Liver (tissue), 9 donors: Measurements from ENCODE around the gene DYSF. TPM values are rescaled to one million over a fixed set of nuclear protein-coding genes. Genes with fewer than 3 reads are reported as not detected.

Source experiments
- DNase-seq: peaks from one replicate; pipeline ENCODE4 v3.0.0-alpha.2; 2017; ENCODE audit warnings: low spot score
- H3K27ac ChIP-seq, 2 donors: one replicate each; pipeline ENCODE4 v1.7.0; 2013; ENCODE audit warnings: inconsistent platforms in 2 of 2, low read length in 2 of 2, control low read depth in 1 of 2, low read depth in 1 of 2, mild to moderate bottlenecking in 1 of 2
- H3K27me3 ChIP-seq, 4 donors: one replicate each; pipeline versions ENCODE4 v1.6.1 to v1.7.0; 2013; ENCODE audit warnings: low read length in 3 of 4, inconsistent platforms in 1 of 4, mild to moderate bottlenecking in 1 of 4, moderate library complexity in 1 of 4; ENCODE audit not compliant: control insufficient read depth in 4 of 4, insufficient read depth in 4 of 4
- H3K36me3 ChIP-seq, 4 donors: one replicate each; pipeline versions ENCODE4 v1.6.1 to v1.7.0; 2013; ENCODE audit warnings: low read length in 3 of 4, mild to moderate bottlenecking in 3 of 4, low read depth in 1 of 4, moderate library complexity in 1 of 4; ENCODE audit not compliant: control insufficient read depth in 4 of 4, insufficient read depth in 3 of 4
- H3K4me1 ChIP-seq, 4 donors: one replicate each; pipeline versions ENCODE4 v1.6.1 to v1.7.0; 2013; ENCODE audit warnings: low read length in 3 of 4, mild to moderate bottlenecking in 3 of 4, moderate library complexity in 1 of 4; ENCODE audit not compliant: control insufficient read depth in 4 of 4, insufficient read depth in 4 of 4
- H3K4me3 ChIP-seq, 3 donors: one replicate each; pipeline versions ENCODE4 v1.6.1 to v1.7.0; 2013; ENCODE audit warnings: low read length in 3 of 3, control low read depth in 1 of 3, low read depth in 1 of 3, mild to moderate bottlenecking in 1 of 3
- H3K9ac ChIP-seq, 2 donors: one replicate each; pipeline ENCODE4 v1.7.0; 2013; ENCODE audit warnings: low read length in 2 of 2, mild to moderate bottlenecking in 2 of 2, moderate library complexity in 2 of 2, control low read depth in 1 of 2, low read depth in 1 of 2
- H3K9me3 ChIP-seq, 4 donors: one replicate each; pipeline versions ENCODE4 v1.6.1 to v1.7.0; 2013; ENCODE audit warnings: low read length in 3 of 4; ENCODE audit not compliant: control insufficient read depth in 4 of 4
- ATF3 ChIP-seq: IDR thresholded peaks from 2 replicates; pipeline ENCODE4 v1.6.1; 2016; ENCODE audit warnings: antibody characterized with exemption
- EGR1 ChIP-seq, 2 donors: IDR thresholded peaks; 2 replicates each; pipeline ENCODE4 v1.6.1; 2016 to 2018; ENCODE audit warnings: antibody characterized with exemption in 2 of 2, low read depth in 2 of 2
- FOXA1 ChIP-seq: IDR thresholded peaks from 2 replicates; pipeline ENCODE4 v1.6.1; 2016; ENCODE audit warnings: antibody characterized with exemption
- FOXA2 ChIP-seq: IDR thresholded peaks from 2 replicates; pipeline ENCODE4 v1.6.1; 2016; ENCODE audit warnings: antibody characterized with exemption
- GABPA ChIP-seq, 2 donors: IDR thresholded peaks in 1 of 2; conservative IDR thresholded peaks in 1 of 2; 2 replicates each; pipeline ENCODE4 v1.6.1; 2016; ENCODE audit warnings: antibody characterized with exemption in 2 of 2, mild to moderate bottlenecking in 1 of 2, moderate library complexity in 1 of 2
- HNF4A ChIP-seq, 2 donors: conservative IDR thresholded peaks; 2 replicates each; pipeline ENCODE4 v1.6.1; 2016; ENCODE audit warnings: antibody characterized with exemption in 2 of 2, mild to moderate bottlenecking in 2 of 2
- HNF4G ChIP-seq: IDR thresholded peaks from 2 replicates; pipeline ENCODE4 v1.6.1; 2016; ENCODE audit warnings: antibody characterized with exemption
- JUND ChIP-seq, 2 donors: IDR thresholded peaks; 2 replicates each; pipeline ENCODE4 v1.6.1; 2016; ENCODE audit warnings: antibody characterized with exemption in 2 of 2
- NR2F2 ChIP-seq: IDR thresholded peaks from 2 replicates; pipeline ENCODE4 v1.6.1; 2016; ENCODE audit warnings: antibody characterized with exemption
- RAD21 ChIP-seq, 2 donors: IDR thresholded peaks; 2 replicates each; pipeline ENCODE4 v1.6.1; 2016; ENCODE audit warnings: antibody characterized with exemption in 2 of 2, mild to moderate bottlenecking in 2 of 2
- REST ChIP-seq: IDR thresholded peaks from 2 replicates; pipeline ENCODE4 v1.6.1; 2016; ENCODE audit warnings: antibody characterized with exemption, mild to moderate bottlenecking
- SP1 ChIP-seq: IDR thresholded peaks from 2 replicates; pipeline ENCODE4 v1.6.1; 2018; ENCODE audit warnings: antibody characterized with exemption, mild to moderate bottlenecking
- TAF1 ChIP-seq: conservative IDR thresholded peaks from 2 replicates; pipeline ENCODE4 v1.6.1; 2016; ENCODE audit warnings: antibody characterized with exemption, mild to moderate bottlenecking
- YY1 ChIP-seq: IDR thresholded peaks from 2 replicates; pipeline ENCODE4 v1.6.1; 2016; ENCODE audit warnings: antibody characterized with exemption, mild to moderate bottlenecking
- ZBTB33 ChIP-seq: IDR thresholded peaks from 2 replicates; pipeline ENCODE4 v1.6.1; 2016; ENCODE audit warnings: antibody characterized with exemption
- WGBS: extraction: QIAGEN DNeasy Blood & Tissue Kit; methylation state at CpG from one replicate; pipeline ENCODE4 v1.1.7; 2013; 5-methylcytosine and 5-hydroxymethylcytosine counted together
- polyA plus RNA-seq, 2 donors: library from polyadenylated mRNA; stranded (reverse) in 1 of 2; unstranded in 1 of 2; fragments of 200-250 nt in 1 of 2; fragments of >200 nt in 1 of 2; fragmentation: Nextera tagmentation in 1 of 2; extraction: Ambion mirVana in 1 of 2; gene quantifications; one replicate each; pipeline versions ENCODE4 v1.2.1 to v1.2.3, GENCODE V29; 2013 to 2015
- total RNA-seq, 2 donors: library from RNA; depleted of rRNA; stranded (reverse); fragments of >200 nt; gene quantifications; one replicate each; pipeline ENCODE4 v1.2.3, GENCODE V29; 2014
- TF ChIP-seq, protein P1 (sequence below): IDR thresholded peaks from 2 replicates; pipeline ENCODE4 v1.6.1; 2016; ENCODE audit warnings: antibody characterized with exemption
- TF ChIP-seq, protein P2 (sequence below): fragments of 150-350 bp; IDR thresholded peaks from 2 replicates; pipeline ENCODE4 v1.5.1; 2017; ENCODE audit warnings: improper control_type of control experiment, low read depth, low read length; ENCODE audit not compliant: missing input control
- donor health status: healthy.
- donor health status: healthy.
- donor health status: healthy.
- donor health status: healthy.
- donor health status: healthy.

Gene DYSF
- total and polyA plus RNA-seq, 4 donors: 8.5 to 20.8 (median 13.6) TPM

DNA sequence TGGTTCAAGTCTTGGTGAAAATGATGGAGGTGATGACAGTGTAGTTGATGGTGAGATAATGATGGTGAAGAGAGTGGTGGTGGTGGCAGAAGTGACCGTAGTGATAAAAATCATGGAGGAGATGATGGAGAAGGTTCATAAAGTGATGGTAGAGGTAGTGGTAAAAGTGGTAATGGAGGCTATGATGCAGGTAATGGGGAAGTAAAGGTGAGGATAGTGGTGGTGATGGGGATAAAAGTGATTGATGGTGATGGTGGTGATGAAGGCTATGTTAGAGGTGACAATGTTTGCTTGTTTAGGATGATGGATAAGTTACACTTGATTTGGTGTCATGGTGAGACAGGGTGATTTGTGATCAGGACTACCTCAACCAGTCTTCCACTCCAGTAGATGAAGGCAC is 268.9 kb downstream of the DYSF start (continued):
- TF ChIP-seq NR2F2: no peak
- no peak for TF ChIP-seq FOXA1
- no peak for TF ChIP-seq HNF4A (conservative IDR thresholded peaks at IDR 0.05)
- no peak for TF ChIP-seq TAF1
- TF ChIP-seq RAD21 (IDR thresholded peaks at IDR 0.05): no peak
- TF ChIP-seq, protein P1, sequence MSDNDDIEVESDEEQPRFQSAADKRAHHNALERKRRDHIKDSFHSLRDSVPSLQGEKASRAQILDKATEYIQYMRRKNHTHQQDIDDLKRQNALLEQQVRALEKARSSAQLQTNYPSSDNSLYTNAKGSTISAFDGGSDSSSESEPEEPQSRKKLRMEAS: no peak

- Histone ChIP-seq H3K9me3 (peaks cover 0 to 3% (median 3%) of the 10 kb centered on the region in 4 donors), H3K9ac (no peak overlapping the region), H3K4me3 (no peak overlapping the region), H3K4me1 (peaks cover 0 to 3% (median 0%) of the 10 kb centered on the region in 4 donors), H3K27me3 (no peaks in the 10 kb centered on the region), H3K27ac (no peak overlapping the region), H3K36me3 (no peaks in the 10 kb centered on the region)
- TF ChIP-seq HNF4A (conservative IDR thresholded peaks at IDR 0.05): no peak
- TF ChIP-seq EGR1 (IDR thresholded peaks at IDR 0.05; ENCODE audit: low read depth in 2 of 2): no peak
- no peak for TF ChIP-seq GABPA (IDR thresholded peaks at IDR 0.05 in 1 of 2, conservative IDR thresholded peaks at IDR 0.05 in 1 of 2)
- TF ChIP-seq, protein P2, sequence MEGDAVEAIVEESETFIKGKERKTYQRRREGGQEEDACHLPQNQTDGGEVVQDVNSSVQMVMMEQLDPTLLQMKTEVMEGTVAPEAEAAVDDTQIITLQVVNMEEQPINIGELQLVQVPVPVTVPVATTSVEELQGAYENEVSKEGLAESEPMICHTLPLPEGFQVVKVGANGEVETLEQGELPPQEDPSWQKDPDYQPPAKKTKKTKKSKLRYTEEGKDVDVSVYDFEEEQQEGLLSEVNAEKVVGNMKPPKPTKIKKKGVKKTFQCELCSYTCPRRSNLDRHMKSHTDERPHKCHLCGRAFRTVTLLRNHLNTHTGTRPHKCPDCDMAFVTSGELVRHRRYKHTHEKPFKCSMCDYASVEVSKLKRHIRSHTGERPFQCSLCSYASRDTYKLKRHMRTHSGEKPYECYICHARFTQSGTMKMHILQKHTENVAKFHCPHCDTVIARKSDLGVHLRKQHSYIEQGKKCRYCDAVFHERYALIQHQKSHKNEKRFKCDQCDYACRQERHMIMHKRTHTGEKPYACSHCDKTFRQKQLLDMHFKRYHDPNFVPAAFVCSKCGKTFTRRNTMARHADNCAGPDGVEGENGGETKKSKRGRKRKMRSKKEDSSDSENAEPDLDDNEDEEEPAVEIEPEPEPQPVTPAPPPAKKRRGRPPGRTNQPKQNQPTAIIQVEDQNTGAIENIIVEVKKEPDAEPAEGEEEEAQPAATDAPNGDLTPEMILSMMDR: no peak
- no peak for TF ChIP-seq ATF3
- TF ChIP-seq ZBTB33: no peak
- TF ChIP-seq TAF1: no peak
- no peak for TF ChIP-seq YY1
- TF ChIP-seq FOXA1: no peak
- no peak for TF ChIP-seq FOXA2
- no peak for TF ChIP-seq NR2F2
- no peak for TF ChIP-seq JUND (IDR thresholded peaks at IDR 0.05)
- TF ChIP-seq, protein P1: no peak
- TF ChIP-seq SP1: no peak
- 41% methylated on average over 1 of the region's 1 CpG for WGBS
- DNase-seq: no peak
Observed at GRCh38 chr2:71724793-71725192, 271.4 kb downstream of the DYSF start.

GRCh38 chr2:71725836-71726235 is 272.5 kb downstream of the DYSF start:
- peaks cover 0 to 3% (median 0%) of the 10 kb centered on the region in 4 donors for H3K4me1 ChIP-seq
- no peak for DNase-seq
- H3K4me3 ChIP-seq: no peak overlapping the region
- peaks cover 0 to 3% (median 3%) of the 10 kb centered on the region in 4 donors for H3K9me3 ChIP-seq
- H3K27me3 ChIP-seq: no peaks in the 10 kb centered on the region
- no peaks in the 10 kb centered on the region for H3K36me3 ChIP-seq
- no peak overlapping the region for H3K27ac ChIP-seq
- no peak overlapping the region for H3K9ac ChIP-seq
- TF ChIP-seq RAD21 (IDR thresholded peaks at IDR 0.05): no peak
- TF ChIP-seq REST: no peak
- no peak for TF ChIP-seq ZBTB33
- no peak for TF ChIP-seq SP1
- TF ChIP-seq YY1: no peak
- no peak for TF ChIP-seq HNF4G
- TF ChIP-seq, protein P2: no peak
- no peak for TF ChIP-seq FOXA1
- TF ChIP-seq, protein P1: no peak
